Left ventricle myocardium inferior (tissue), 1 donor: ENCODE data around the gene APLP2. TPM values are rescaled to one million over a fixed set of nuclear protein-coding genes. Genes with fewer than 3 reads are reported as not detected.

Experiments
- DNase-seq: peaks from one replicate; pipeline ENCODE4 v3.0.0-alpha.2; 2020
- H3K27ac ChIP-seq: fragments of 200-600 bp; replicated peaks from 2 replicates; pipeline ENCODE4 v1.8.0; 2021
- H3K27me3 ChIP-seq: fragments of 200-600 bp; 2 replicates; pipeline ENCODE4 v1.8.0; 2021; ENCODE audit warnings: low read depth
- H3K36me3 ChIP-seq: fragments of 200-600 bp; 2 replicates; pipeline ENCODE4 v1.8.0; 2021
- H3K4me1 ChIP-seq: fragments of 200-600 bp; 2 replicates; pipeline ENCODE4 v1.8.0; 2021
- H3K4me3 ChIP-seq: fragments of 200-600 bp; 2 replicates; pipeline ENCODE4 v1.8.0; 2021; ENCODE audit warnings: mild to moderate bottlenecking, moderate library complexity
- H3K9me3 ChIP-seq: fragments of 200-600 bp; replicated peaks from 2 replicates; pipeline ENCODE4 v1.8.0; 2021
- intact Hi-C: fragments of 100-400 bp; cut with micrococcal nuclease; formaldehyde crosslinking; loops from one replicate; pipeline ENCODE4 v1.11.0; 2022
- total RNA-seq: library from RNA; stranded (reverse); fragmentation: NEBNext Ultra II Directional; extraction: Animal tissue kit (Norgen Biotek cat#: 25700); gene quantifications from one replicate; pipeline ENCODE4 v1.2.1, GENCODE V29; 2021
- TF ChIP-seq, protein P1 (sequence below): fragments of 200-600 bp; IDR thresholded peaks from 2 replicates; pipeline ENCODE4 v1.8.0; 2021; ENCODE audit warnings: antibody characterized with exemption, mild to moderate bottlenecking, borderline replicate concordance
- donor health status: DM: no; HTN: yes; CAD: no; lungs with severe emphysema.

Gene APLP2
- total RNA-seq, 1 donor from 2014 or later: 325 TPM

DNA sequence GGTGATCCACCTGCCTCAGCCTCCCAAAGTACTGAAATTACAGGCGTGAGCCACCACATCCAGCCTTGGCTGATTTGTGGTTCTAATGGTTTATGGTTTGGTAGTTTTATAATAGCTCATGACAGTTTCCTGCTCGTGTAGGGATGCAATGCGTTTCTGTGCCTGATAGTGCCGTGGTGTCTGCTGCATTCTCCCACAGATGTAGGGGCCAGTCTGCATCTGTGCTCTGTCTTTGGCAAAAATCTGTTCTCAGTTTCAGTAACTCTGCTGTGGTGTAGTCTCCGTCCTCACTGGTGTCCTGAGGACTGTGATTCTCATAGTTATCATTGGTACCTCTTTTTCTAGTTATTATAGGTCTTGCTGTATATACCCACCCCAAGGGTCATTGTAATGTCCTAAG lies 106.2 kb downstream of the APLP2 start:
- no peaks in the 10 kb centered on the region for H3K36me3 ChIP-seq
- no peak overlapping the region for H3K4me3 ChIP-seq
- H3K4me1 ChIP-seq: peaks cover 34% of the 10 kb centered on the region
- H3K9me3 ChIP-seq: peaks cover 17% of the 10 kb centered on the region
- no peak for DNase-seq
- TF ChIP-seq, protein P1, sequence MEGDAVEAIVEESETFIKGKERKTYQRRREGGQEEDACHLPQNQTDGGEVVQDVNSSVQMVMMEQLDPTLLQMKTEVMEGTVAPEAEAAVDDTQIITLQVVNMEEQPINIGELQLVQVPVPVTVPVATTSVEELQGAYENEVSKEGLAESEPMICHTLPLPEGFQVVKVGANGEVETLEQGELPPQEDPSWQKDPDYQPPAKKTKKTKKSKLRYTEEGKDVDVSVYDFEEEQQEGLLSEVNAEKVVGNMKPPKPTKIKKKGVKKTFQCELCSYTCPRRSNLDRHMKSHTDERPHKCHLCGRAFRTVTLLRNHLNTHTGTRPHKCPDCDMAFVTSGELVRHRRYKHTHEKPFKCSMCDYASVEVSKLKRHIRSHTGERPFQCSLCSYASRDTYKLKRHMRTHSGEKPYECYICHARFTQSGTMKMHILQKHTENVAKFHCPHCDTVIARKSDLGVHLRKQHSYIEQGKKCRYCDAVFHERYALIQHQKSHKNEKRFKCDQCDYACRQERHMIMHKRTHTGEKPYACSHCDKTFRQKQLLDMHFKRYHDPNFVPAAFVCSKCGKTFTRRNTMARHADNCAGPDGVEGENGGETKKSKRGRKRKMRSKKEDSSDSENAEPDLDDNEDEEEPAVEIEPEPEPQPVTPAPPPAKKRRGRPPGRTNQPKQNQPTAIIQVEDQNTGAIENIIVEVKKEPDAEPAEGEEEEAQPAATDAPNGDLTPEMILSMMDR: no peak
- H3K27me3 ChIP-seq: no peaks in the 10 kb centered on the region
- intact Hi-C loops: no loop called here
- H3K27ac ChIP-seq: no peak overlapping the region

DNA sequence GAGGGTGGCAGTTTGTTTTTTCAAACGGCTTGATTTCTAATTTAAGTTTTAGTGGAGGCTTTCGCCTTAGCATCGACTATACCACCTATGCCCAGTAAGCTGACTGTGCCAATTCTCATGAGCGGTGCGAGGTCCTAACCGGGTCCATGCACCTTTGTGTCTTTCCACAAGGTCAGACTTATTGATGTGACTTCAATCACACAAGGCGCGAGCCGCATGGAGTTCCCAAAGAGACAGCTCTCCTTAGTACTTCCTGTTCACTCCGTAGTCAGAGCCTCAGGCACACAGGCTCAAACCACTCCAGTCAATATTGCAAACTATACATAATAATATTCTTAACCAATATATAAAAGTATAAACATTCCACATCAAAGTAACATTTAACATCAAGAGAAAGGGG lies 108.1 kb downstream of the APLP2 start:
- Histone ChIP-seq H3K4me3 (no peak overlapping the region), H3K4me1 (peaks cover 45% of the 10 kb centered on the region), H3K27ac (peak overlapping the region; percentile 89), H3K9me3 (peaks cover 17% of the 10 kb centered on the region), H3K36me3 (no peaks in the 10 kb centered on the region), H3K27me3 (no peaks in the 10 kb centered on the region)
- intact Hi-C loops: no loop called here
- DNase-seq: no peak
- TF ChIP-seq, protein P1: no peak

DNA sequence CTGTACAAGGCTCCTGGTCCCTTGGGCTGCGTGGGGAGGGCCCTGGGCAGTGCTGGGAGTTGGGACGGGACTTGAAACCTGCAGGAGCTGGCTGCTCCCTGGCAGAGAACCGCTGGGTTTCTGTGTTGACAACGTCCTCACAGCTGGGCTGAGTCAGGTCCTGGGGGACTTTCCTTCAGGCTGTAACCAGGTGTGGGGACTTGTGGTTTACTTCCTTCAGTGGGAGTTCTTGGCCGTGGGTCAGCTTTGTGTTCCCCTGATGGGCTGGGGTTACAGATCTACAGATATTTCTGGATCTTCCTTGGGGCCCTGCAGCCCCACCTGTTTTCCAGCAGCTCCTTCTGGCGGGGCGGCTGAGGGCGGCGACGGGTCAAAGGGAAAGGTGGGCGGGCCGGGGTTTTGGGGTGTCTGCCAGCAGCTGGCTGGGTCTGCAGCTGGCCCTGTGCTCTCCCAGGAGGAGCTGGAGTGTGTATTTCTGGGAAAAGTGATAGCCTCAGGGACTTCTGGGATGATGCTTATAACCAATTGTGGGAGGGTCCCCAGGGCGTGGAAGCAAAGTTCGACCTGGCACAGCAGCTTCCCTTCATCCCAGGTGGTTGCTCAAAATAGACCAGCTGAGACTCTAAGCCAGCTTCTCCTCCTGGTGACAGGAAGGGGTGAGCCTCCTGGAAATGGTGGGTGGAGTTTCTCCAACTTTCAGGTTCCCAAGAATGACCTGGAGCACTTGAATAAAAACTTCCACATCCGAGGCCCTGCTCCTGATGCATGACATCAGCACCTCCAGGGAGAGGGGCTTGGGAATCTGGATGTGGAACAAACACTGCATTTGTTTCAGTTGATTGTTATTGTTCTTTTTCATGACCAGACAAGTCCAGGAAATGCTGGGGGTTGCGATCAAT lies 109.0 kb downstream of the APLP2 start:
- H3K4me3 ChIP-seq: no peak overlapping the region
- no peaks in the 10 kb centered on the region for H3K27me3 ChIP-seq
- DNase-seq: peak; percentile 38
- peaks cover 45% of the 10 kb centered on the region for H3K4me1 ChIP-seq
- TF ChIP-seq, protein P1: no peak
- H3K9me3 ChIP-seq: peaks cover 17% of the 10 kb centered on the region
- peak overlapping the region; percentile 89 for H3K27ac ChIP-seq
- intact Hi-C loops: no loop called here
- H3K36me3 ChIP-seq: no peaks in the 10 kb centered on the region

DNA sequence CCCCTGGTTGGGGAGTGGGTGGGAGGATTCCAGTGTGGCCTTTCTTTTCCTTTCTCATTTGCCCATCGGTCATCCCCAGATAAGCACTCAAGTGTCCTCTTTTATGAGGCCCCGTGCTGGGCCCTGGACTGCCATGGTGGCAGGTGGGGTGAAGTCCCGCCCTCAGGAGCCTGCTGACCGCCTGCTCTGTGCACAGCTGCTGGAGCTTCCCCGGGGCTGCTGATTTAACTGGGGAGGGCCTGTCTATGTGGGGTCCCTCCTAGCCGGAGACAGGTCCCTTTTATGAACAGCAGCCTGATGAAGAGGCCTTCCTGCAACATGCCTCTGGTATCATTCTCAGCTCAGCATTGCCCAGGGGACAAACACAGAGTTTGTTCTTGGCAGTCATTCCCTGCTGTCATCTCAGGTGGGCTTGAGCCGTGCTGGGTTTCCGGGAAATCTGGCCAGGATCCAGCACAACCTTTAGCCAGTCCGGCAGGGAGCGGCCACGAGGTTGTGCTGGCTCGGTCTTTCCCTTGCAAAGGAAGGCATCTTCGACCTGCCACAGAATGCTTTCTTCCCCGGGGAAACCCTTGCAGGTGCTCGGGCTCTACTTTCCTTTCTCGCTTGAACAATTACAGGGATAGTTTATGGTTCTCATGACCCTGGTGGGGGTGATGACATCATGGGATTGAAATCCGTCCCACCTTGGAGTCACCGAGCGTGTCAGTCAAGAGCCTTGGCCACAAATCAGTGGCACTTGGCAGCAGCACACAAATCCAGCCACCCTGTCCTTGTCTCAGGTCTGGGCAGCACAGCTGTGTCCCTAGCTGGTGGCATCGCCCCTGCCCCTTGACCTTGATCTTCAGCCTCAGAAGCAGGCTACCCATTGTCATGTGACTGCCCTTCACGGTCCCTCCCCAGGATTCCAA lies 110.0 kb downstream of the APLP2 start:
- Histone ChIP-seq H3K27me3 (no peaks in the 10 kb centered on the region), H3K27ac (peak overlapping the region; percentile 89), H3K4me3 (no peak overlapping the region), H3K9me3 (peaks cover 12% of the 10 kb centered on the region), H3K4me1 (peaks cover 45% of the 10 kb centered on the region), H3K36me3 (no peaks in the 10 kb centered on the region)
- TF ChIP-seq, protein P1: no peak
- intact Hi-C loops: no loop called here
- no peak for DNase-seq

DNA sequence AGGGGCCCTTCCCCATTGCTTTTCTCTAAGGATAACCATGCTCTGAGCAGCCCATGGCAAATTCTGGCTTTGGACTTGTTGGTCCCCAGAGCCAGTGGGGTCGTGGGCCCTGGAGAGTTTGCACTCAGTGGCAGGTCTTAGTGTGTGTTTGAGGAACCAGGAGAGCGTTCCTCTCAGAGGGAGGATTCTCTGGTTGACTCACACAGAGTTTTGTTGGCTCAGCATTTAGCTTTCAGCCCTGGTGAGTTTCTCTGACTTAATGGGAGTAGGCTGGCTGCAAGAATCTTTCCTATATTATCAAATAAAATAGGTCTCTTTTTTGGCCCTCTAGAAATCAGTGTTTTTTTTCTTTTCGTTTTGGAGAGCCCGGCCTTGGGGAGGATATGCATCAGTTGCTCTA lies 110.8 kb downstream of the APLP2 start:
- H3K27me3 ChIP-seq: no peaks in the 10 kb centered on the region
- H3K4me3 ChIP-seq: no peak overlapping the region
- peaks cover 3% of the 10 kb centered on the region for H3K9me3 ChIP-seq
- DNase-seq: no peak
- peaks cover 45% of the 10 kb centered on the region for H3K4me1 ChIP-seq
- peak overlapping the region; percentile 89 for H3K27ac ChIP-seq
- no peaks in the 10 kb centered on the region for H3K36me3 ChIP-seq
- intact Hi-C loops: no loop called here
- TF ChIP-seq, protein P1: no peak
